H1 (cell line): Measurements from ENCODE around the gene ZDHHC23. TPM values are rescaled to one million over a fixed set of nuclear protein-coding genes. Genes with fewer than 3 reads are reported as not detected.

Experiments
- CTBP2 ChIP-seq: IDR thresholded peaks from 2 replicates; pipeline ENCODE4 v1.7.0; 2011; ENCODE audit warnings: borderline replicate concordance, mild to moderate bottlenecking, moderate library complexity, mixed read lengths, low read length; ENCODE audit not compliant: insufficient read depth, insufficient read length
- polyA plus RNA-seq, 7 experiments: library from polyadenylated mRNA; depleted of rRNA in 3 of 7; stranded (reverse) in 5 of 7; unstranded in 2 of 7; fragments of >200 nt in 5 of 7; fragments of 200-250 nt in 2 of 7; gene quantifications; 1 replicate in 5 of 7; 2 replicates in 1 of 7; 4 replicates in 1 of 7; pipeline versions ENCODE4 v1.2.1 to v1.2.3, GENCODE V29; 2011 to 2013; ENCODE audit warnings: missing spikeins in 2 of 7, mixed read lengths in 2 of 7
- total RNA-seq: library from RNA; stranded (reverse); fragmentation: NEBNext Ultra II Directional; extraction: Animal tissue kit (Norgen Biotek cat#: 25700); gene quantifications from 2 replicates; pipeline ENCODE4 v1.2.1, GENCODE V29; 2021

ZDHHC23 gene
- total and polyA plus RNA-seq, 2 of the 8 experiments (the other 6 are each of a cell fraction or from before 2014, with no cell fraction given), result 6.2 to 15.7 TPM

DNA sequence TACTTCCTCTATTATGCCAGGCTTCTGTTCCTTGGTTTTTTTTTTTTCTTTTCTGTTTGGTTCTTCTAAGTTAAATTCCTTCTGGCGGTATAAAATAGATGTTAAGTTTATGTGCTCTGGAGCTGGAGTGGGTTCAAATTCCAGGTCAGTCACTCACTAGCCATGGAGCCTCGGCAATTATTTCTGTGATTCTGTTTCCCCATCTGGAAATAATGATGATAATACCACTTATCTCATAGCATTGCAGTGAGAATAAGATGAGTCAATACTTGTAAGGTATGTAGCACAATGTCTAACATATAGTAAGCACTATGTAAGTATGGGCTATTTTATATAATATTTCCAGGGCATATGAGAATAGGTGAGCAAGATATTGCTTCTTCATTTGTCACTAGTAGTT is 33.2 kb upstream of the ZDHHC23 start (continued):
- no peak for TF ChIP-seq CTBP2
